Measurements from ENCODE around the gene CEBPG. TPM values are rescaled to one million over a fixed set of nuclear protein-coding genes. Genes with fewer than 3 reads are reported as not detected.
A peak's percentile ranks its signal among the peaks of the same experiment; 100 is the strongest.

CEBPG gene
- total and polyA plus RNA-seq, 9 of the 15 experiments (the other 6 are each of a cell fraction or from before 2014, with no cell fraction given), result 9.5 to 34.9 (median 30.9) TPM

- TF ChIP-seq ZNF274 (IDR thresholded peaks at IDR 0.05; ENCODE audit: borderline replicate concordance, low read depth, low read length), result no peak
These were observed 40.6 kb downstream of the CEBPG start (continued) for GRCh38 chr19:33413868-33414666.

DNA sequence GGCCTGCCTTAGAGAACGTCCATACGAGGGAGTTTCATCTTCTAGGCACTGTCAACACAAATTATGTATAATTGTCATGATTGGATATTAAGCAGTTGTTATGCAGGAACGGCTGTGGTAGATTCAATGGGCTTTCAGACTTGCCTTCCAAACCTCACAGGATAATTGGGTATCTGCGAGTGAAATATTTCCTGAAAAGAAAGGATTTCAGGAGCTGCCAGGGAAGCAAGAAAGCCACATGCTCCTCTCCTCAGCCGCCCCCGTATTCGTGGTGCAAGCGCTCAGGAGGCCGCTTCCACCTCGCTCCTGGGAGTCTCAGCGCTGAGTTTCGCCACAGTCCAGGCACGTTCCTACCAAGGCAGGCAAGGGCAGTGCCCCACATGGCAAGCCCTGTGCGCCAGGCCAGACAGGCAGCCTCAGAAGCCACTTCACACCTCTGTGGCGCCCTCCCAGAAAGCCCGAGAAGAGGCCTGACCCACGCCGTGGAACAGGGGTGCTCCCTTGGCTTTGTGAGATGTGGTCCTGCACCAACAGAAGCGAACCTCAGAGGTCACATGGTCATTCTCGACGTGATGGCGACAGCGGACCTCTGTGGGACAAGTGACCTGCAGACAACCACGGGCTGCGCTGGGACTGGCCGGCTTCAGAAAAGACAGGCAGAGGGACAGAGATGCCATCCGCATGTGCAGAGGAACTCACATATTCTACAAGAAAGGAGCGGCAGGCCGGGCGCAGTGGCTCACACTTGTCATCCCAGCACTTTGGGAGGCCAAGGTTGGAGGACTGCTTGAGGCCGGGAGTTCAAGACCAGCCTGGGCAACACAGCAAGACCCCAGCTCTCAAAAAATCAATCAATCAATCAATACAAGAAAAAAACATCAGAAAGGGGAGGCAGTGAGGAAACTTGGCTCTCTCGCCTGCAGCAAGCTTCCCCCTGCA lies 41.4 kb downstream of the CEBPG start:
- BruUV-seq (replicated peaks), result no TSS peak
- POLR2A ChIA-PET, result no interaction called here
- intact Hi-C loops (cut with micrococcal nuclease), result no loop called here
- H4K20me1 ChIP-seq (replicated peaks; ENCODE audit: control insufficient read depth, insufficient read depth, low read length), result peaks cover 19% of the 10 kb centered on the region
- CTCF ChIA-PET (ENCODE audit: low intra/inter-chr PET ratio), result interaction anchor here (0.5 kb wide), 1 partner anchor 217 kb away, joined by 13 read pairs; no protein-coding TSS in a partner anchor
- WGBS (ENCODE audit: insufficient coverage, low coverage, missing lambda C conversion rate), result 15% methylated on average over 25 of the region's 32 CpGs
- H3K9me1 ChIP-seq (ENCODE audit: control insufficient read depth, insufficient read depth, low read length), result no peaks in the 10 kb centered on the region
- H3K4me3 ChIP-seq, result no peak overlapping the region
- no peak overlapping the region for H3K27ac ChIP-seq (ENCODE audit: extremely low read depth, low read depth, low read length)
- DNase-seq (ENCODE audit: extremely low read depth in 1 of 4, low spot score in 3 of 4) (no peak), FAIRE-seq (no peak), ATAC-seq (no peak)
- H3K79me2 ChIP-seq (ENCODE audit: control insufficient read depth, insufficient read depth, low read length), result no peaks in the 10 kb centered on the region
- in situ Hi-C loops (cut with MboI), result no loop called here
- H3K9ac ChIP-seq (ENCODE audit: insufficient read depth in 1 of 2, low read depth in 2 of 2, low read length in 2 of 2), result 0 out of 4 replicates have a peak overlapping the region, but pooled peaks of 1 of the 2 experiments have one; percentile 14
- no peaks in the 10 kb centered on the region for H3K9me3 ChIP-seq (replicated peaks; ENCODE audit: control insufficient read depth, insufficient read depth, low read depth, low read length)
- H3K36me3 ChIP-seq (ENCODE audit: control insufficient read depth, insufficient read depth, low read length), result no peaks in the 10 kb centered on the region
- peaks cover 0 to 14% of the 10 kb centered on the region in 2 experiments; a peak in 2 of 5 replicates for H3K4me1 ChIP-seq (replicated peaks in 1 of 2; ENCODE audit: control insufficient read depth in 2 of 2, insufficient read depth in 2 of 2, low read length in 2 of 2)
- H2AFZ ChIP-seq (ENCODE audit: low read depth, low read length), result no peak overlapping the region
- peaks cover 0 to 32% of the 10 kb centered on the region in 2 experiments; a peak in 2 of 5 replicates for H3K27me3 ChIP-seq (ENCODE audit: control insufficient read depth in 2 of 2, insufficient read depth in 2 of 2, low read length in 2 of 2)
- H3K4me2 ChIP-seq (ENCODE audit: insufficient read depth, low read length), result no peak overlapping the region
- TF ChIP-seq, protein P1, sequence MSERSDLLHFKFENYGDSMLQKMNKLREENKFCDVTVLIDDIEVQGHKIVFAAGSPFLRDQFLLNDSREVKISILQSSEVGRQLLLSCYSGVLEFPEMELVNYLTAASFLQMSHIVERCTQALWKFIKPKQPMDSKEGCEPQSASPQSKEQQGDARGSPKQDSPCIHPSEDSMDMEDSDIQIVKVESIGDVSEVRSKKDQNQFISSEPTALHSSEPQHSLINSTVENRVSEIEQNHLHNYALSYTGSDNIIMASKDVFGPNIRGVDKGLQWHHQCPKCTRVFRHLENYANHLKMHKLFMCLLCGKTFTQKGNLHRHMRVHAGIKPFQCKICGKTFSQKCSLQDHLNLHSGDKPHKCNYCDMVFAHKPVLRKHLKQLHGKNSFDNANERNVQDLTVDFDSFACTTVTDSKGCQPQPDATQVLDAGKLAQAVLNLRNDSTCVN (CRISPR knock-in tag; IDR thresholded peaks at IDR 0.05), result no peak

Data from K562 (cell line).